HG03354 (cell line): Measurements from ENCODE around the gene ZNF451.

Experiments used
- ATAC-seq: cut with Tn5 transposase; IDR thresholded peaks from one replicate; pipeline ENCODE4 v1.9.1; 2021; ENCODE audit warnings: mild to moderate bottlenecking; ENCODE audit not compliant: unreplicated experiment, poor library complexity, severe bottlenecking

ZNF451 gene

DNA sequence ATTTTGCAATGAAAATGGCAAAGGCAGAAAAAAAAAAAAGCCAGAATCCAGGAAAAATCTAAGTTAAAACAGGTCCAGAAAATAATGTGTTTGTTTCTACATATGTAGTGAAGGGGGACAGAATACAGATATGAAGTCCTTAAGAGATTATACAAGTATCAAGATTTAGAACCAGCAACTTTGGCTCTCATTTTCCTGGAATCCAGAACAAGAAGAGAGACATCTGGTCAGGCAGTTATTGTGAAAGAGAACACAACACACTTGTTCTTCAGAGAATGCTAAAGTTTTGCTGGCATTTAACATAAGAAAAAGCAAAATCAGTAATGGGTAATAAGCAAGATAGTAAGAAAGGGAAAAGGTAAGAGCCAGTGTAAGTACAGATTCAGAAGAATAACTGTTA is 103.2 kb downstream of the ZNF451 start:
- no peak for ATAC-seq

DNA sequence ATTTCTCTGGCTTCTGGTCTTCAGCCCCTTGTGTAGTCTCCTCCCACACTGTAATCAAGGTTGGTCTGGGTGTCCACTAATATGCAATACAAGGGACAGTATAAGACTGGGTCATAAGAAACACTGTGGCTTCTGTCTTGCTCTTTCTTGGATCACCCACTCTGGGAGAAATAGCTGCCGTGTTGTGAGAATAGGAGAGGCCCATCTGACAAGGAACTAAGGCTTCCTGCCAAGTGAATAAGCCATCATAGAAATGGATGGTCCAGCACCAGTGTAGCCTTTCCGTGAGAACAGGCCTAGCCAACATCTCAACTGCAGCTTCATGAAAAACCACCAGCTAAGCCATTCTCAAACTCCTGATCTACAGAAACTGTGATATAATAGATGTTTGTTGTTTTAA is 105.5 kb downstream of the ZNF451 start:
- ATAC-seq, result no peak

DNA sequence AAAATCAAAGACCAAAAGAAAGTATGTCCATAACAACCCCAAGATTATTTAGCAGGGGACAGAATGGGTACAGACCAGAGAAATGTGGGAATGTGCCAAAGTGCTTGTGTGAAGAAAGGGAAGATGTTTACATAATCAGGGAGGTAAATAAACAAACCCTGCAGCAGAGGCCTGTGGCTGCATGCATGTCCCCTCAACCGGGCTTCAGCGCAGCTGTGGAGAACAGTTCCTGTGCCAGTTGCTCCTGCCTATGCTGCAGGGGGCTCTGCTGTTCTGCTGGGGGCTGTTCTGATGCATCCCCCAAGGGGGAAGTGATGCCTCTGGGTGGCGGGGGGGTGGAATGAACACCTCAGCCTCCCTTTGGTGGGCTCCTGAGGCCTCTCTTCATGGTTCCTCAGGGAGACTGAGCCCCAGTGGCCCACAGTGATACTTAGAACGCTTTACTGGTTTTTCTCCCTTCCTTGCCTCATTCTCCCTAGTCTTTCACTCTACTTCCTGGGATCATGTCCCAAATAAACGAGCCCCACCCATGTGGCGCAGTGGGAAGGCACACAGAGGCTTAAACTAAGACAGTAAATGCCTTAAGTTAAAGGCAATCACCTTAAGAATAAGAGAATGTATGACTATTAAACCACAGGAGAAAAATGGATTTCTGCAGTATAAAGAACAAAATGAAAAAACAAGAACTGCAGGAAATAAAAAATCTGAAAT is 109.1 kb downstream of the ZNF451 start:
- ATAC-seq, result no peak

DNA sequence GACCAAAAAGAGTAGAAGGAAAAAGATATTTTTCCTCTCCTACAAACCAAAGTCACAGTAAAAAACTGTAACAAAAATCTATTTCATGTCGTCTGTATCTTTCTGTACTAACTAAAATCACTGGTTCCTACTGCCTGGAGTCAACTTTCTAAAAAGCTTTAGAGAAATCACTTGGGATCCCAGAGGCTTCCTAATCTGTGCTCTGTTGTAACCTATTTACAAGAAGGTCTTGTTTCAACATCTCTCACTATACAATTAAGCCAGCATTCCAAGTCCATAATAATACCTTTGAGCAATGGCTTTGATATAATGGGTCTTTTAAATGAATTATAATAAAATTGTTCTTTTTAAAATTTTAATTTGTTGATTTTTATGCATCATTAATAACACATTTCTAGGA is 111.7 kb downstream of the ZNF451 start:
- no peak for ATAC-seq

DNA sequence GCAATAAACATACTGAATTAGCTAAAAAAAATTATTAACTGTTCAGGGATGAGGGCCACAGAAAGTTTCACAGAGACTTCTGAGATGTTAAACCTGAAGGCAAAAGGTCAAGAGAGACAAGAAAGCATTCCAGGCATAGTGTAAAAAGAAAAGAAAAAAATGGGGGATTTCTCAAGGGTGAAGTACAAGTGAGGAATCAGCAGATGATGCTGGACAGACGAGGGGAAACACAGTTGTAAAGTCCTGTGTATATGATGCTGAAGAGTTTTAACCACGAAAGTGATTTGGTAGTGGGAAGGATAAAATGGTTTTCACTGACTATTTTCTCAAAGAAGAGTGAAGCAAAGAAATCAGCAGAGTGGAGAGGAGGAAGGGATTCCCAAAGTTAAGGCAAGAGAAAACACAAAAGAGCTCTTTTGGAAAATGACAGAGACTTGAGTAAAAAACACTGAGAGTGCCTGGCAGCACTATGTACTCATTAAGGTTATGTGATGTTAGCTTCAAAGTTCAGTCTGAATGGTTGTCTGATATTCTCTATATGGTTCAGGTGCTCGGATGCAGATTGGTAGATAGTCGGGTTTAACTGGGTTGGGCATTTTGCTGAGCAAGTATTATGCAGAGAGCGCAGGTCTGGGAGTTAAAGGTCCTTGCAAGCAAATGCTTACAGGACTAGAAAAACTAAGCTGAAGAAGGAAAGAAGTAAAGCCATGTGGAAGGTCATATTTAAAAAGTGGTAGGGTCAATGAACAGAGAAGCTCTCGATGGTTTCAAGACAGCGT is 115.8 kb downstream of the ZNF451 start:
- ATAC-seq, result no peak

DNA sequence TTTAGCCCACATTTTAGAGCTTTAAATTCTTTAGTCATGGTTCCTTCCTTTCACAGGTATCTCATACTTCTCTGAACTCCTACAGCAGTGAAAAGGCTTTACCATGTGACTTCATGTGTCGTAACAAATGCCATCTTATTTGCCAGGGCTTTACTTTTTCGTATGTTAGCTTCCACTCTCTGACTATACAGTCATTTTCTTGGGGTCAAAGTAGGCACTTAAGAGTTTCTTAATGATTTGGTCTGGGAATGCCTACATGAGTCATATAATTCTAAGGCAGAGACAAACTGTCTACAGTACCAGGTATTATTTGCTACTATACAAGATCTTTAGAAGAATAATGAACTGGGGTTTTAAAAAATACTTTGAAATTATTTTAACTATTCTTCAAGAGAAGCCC is 117.2 kb downstream of the ZNF451 start:
- ATAC-seq, result no peak

DNA sequence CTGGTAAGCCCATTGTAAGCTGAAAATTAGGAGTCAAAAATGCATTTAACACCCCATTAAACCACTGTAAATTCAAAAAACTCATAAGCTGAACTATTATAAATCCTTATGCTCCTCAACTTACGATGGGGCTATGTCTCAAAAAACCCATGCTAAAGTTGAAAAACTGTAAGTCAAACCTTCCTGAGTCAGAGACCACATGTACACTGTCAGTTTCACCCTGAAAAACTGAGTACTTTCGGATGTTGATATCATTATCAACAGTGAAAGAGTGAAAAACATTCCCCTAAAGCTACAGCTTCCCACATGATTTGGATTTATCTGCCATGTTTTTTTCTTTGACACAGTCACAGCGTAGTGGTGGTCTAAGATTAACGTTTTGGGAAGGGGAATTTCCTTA is 117.9 kb downstream of the ZNF451 start:
- no peak for ATAC-seq

DNA sequence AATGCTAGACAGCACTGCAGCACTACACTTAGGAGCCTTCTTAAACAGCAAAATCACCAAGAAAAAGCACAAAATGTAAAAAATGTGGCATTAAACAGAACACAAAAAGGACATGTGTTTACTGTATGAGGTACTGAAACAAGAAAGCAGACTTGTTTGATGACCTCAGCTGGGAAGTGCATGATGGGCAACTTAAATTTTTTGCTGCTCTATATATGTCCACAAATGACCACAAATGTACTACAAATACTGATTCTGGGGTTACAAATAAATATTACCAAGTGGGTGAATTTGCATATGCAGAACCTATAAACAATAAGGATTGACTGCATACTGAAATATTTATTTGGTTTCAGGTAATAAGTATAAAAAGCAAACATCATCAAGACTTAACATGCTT is 119.0 kb downstream of the ZNF451 start:
- peak; percentile 49 for ATAC-seq

DNA sequence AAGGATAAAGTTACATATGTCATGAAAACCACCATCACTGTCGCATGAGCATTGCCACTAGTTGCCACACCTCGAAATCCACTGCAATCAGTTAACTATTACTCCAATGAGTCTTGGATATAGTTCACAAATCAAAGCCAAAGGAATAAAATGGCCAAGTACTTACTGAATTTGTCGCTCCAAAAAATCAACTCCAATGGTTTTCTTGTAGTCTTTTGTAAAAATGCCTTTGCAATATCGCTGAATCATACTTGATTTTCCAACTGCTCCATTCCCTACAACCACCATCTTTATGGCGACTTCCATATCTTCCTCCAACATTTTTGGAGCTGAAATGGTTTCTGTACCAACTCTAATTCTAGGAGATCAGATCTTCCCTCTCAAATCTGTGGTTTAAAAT is 120.1 kb downstream of the ZNF451 start:
- ATAC-seq, result no peak

DNA sequence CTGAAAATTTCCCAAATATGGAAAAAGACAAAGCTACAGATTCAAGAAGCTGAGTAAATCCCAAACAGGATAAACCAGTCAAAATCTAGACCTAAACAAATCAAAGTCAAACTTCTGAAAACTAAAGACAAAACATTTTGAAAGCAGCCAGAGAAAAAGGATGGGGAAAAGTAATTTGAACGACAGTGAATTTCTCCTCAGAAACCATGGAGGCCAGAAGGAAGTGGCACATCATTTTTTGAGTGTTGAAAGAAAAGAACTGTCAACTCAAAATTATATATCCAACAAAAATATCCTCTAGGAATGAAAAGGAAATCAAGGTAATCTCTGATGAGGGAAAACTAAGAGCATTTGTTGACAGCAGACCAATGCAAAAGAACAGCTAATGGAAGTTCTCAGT is 125.3 kb downstream of the ZNF451 start:
- no peak for ATAC-seq

DNA sequence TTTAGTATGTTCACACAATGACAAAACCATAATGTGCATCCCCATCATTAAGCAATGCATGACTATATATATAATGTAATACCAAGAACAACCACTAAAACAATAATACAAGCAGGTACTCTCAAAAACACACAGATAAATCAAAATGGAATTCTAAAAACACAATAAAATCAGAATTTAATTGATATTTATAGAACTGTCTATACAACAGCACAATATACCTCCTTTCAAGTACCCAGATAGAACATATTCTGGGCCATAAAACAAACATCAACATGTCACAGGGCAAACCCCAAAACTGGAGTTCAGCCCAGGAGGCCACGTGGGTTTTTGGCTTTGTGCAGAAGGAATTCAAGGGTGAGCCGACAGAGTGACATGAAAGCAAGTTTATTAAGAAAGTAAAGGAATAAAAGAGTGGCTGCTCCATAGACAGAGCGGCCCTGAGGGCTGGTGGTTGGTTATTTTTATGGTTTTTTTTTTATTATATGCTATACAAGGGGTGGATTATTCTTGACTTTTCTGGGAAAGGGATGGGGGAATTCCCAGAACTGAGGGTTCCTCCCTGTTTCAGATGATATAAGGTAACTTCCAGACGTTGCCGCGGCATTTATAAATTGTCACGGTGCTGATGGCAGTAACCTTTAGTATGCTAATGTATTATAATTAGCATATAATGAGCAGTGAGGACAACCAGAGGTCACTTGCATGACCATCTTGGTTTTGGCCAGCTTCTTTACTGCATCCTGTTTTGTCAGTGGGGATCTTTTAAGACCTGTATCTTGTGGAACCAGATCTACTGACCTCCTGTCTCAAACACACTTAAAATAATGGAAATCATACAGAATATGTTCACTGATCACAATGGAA is 126.5 kb downstream of the ZNF451 start:
- ATAC-seq, result no peak

DNA sequence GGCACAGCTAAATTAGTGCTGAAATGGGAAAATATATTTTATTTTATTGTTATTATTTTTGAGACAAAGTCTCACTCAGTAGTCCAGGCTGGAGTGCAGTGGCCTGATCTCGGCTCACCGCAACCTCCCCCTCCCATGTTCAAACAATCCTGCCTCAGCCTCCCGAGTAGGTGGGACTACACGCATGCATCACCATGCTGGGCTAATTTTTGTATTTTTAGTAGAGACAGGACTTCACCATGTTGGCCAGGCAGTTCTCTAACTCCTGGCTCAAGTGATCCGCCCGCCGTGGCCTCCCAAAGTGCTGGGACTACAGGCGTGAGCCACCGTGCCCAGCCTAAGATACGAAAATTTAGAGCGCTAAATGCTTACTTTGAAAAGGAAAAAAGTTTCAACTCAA is 127.3 kb downstream of the ZNF451 start:
- no peak for ATAC-seq
